ENCODE measurements around the gene MOGAT2.
"Not testable (repeated sequence)": the region's sequence is repeated elsewhere in the genome, so short reads cannot be mapped to it uniquely, and the experiment has no call there.

The MOGAT2 gene

DNA sequence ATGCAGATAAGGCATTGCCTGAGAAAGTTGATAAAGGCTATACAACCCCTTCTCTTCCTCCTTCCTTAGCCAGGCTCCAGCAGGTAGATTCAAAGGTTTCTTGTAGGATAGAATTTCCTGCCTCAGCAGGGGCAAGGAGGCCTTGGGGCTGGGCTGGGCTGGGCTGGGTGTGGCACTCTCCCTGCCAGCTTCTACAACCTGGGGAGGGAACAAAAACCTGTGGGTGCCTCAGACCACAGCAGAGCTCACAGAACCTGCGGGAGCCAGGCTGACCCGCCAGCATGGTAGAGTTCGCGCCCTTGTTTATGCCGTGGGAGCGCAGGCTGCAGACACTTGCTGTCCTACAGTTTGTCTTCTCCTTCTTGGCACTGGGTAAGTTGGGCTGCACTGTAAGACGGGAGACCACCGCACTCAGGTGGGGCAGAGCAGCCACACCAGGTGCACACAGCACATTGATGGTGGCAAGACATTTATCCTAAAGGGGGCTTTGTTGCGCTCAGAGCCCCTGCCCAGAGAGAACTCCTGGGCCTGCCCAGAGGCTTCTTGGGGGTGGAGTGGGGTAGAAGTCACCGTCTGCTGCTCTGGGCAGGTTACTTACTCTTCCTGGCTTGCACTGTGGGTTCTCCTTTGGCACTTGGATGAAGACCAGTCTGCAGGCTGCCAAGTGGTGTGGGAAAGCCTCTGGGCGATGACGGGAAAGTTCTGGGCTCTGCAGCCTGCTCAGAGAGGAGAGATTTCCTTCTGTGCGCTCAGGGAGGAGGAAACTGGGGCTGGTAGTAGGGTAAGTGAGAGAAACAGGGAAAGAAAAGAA is at the start of gene MOGAT2:
Gene MOGAT2 (plus strand): TSS at position 231 of the 811 bp plus-strand sequence. CDS start 51 bp downstream, at position 282.
- DNase-seq (ENCODE audit: low read depth, low spot score): no peak

GRCh38 chr11:75668451-75669297 is 49.0 kb upstream of the MOGAT2 start, which contains the start of gene MAP6:
MAP6 (minus strand) TSS chr11:75669038; CDS start chr11:75668369, 669 bp downstream.
- no peak for DNase-seq (ENCODE audit: low read depth, low spot score)

DNA sequence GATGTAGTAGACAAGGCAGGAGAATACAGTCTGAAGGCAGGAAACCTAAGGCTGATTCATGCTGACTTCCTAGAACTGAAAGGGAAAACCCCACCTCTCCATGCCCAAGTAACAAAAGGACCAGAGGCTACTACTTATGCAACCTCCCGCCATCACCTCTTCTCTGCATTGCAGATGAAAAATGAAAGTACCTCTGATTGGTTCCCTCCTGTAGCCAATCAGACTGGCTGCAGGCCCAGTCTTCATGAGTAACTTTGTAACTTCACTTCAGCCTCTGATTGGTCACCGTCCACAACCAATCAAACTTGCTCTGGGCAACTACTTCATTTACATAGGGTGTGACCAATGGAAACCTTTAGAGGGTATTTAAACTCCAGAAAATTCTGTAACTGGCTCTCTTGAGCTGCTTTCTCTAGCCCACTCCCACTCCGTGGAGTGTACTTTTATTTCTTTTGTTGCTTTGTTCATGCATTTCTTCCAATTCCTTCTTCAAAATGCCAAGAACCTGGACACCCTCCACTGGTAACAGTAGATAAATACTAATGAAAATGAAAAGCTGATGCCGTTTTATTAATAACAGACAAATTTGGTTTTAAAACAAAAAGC is 43.6 kb upstream of the MOGAT2 start:
- DNase-seq (ENCODE audit: low read depth, low spot score): no peak

DNA sequence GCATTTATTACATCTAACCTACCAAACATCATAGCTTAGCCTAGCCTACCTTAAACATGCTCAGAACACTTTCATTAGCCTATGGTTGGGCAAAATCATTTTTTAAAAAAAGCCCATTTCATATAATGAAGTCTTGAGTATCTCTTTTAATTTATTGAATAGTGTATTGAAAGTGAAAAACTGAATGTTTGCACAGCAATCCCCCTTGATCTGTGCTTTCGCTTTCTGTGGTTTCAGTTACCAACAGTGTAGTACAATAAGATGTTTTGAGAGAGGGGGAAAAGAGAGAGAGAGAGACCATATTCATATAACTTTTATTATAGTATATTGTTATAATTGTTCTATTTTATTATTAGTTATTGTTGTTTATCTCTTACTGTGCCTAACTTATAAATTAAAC is 40.4 kb upstream of the MOGAT2 start:
- no peak for DNase-seq (ENCODE audit: low read depth, low spot score)

GRCh38 chr11:75677909-75678308 is 39.7 kb upstream of the MOGAT2 start:
- DNase-seq (ENCODE audit: low read depth, low spot score): no peak

DNA sequence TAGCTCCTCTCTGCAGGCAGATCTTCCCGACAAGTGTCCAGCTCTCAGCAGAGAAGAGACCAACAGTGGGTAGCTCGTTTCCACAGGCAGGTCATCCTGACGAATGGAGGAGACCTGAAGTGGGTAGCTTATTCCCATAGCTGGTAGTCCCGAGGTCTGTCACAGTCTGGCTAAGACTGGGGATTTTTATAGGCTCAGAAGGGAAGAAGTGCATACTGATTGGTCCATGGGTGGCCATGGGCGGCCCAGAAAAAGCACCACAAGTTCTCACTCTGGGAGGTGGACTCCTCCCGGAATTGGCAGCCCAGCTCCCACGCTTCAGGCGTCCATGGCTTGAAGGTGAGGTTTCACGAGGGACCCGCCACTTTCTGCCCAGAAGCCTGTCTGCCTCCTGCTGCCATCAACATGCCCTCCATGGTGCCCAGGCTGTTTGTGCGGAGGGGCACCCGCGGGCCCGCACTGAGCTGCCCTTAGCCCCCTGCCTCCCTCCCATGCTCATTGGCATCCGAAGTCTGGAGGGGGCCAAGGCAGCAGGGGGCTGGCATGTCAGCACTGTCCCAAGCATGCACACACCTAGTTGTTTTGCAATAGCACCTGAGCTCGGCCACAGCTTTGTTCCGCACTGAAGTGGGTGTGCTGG is 38.9 kb upstream of the MOGAT2 start:
- DNase-seq (ENCODE audit: low read depth, low spot score): no peak

DNA sequence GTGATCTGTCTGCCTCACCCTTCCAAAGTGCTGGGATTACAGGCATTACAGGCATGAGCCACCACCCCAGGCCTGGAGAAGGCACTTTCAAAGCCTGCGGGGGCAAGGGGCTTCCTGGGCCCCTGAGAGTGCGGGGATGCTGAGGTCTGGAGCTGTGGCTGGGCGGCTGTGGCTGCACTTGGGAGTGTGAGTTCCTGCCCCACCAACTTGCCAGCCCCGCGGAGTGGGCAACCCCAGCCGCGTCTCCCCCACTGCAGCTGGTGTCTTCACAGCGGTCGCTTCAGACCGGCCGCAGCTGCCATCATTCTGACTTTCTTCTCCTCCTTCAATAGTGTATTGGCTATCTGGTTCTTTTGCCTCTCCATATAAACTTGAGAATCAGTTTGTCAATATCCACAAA is 38.1 kb upstream of the MOGAT2 start:
- no peak for DNase-seq (ENCODE audit: low read depth, low spot score)

DNA sequence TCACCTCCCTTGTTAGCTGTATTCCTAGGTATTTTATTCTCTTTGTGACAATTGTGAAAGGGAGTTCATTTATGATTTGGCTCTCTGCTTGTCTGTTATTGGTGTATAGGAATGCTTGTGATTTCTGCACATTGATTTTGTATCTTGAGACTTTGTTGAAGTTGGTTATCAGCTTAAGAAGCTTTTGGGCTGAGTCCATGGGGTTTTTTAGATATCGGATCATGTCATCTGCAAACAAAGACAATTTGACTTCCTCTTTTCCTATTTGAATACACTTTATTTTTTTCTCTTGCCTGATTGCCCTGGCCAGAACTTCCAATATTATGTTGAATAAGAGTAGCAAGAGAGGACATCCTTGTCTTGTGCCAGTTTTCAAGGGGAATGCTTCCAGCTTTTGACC is 33.8 kb upstream of the MOGAT2 start:
- DNase-seq (ENCODE audit: low read depth, low spot score): not testable (repeated sequence)

GRCh38 chr11:75689863-75690609 is 27.6 kb upstream of the MOGAT2 start:
- DNase-seq (ENCODE audit: low read depth, low spot score): no peak

DNA sequence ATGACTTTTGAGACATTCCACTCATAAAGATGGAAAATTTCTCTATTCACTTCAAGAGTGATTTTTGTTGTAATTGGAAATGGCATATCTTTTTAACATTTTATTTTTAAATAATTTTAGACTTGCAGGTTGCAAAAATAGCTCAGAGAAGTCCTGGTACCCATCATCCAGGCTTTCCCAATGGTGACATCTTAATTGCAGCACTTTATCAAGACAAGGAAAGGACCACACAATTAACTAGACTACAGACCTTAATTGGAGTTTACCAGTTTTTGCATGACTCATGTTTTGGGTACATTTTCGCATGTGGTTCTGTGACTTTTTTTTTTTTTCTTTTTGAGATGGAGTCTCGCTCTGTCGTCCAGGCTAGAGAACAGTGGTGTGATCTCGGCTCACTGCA is 25.8 kb upstream of the MOGAT2 start:
- no peak for DNase-seq (ENCODE audit: low read depth, low spot score)

GRCh38 chr11:75697906-75698581 is 19.6 kb upstream of the MOGAT2 start:
- no peak for DNase-seq (ENCODE audit: low read depth, low spot score)

GRCh38 chr11:75700940-75701339 is 16.7 kb upstream of the MOGAT2 start:
- no peak for DNase-seq (ENCODE audit: low read depth, low spot score)

DNA sequence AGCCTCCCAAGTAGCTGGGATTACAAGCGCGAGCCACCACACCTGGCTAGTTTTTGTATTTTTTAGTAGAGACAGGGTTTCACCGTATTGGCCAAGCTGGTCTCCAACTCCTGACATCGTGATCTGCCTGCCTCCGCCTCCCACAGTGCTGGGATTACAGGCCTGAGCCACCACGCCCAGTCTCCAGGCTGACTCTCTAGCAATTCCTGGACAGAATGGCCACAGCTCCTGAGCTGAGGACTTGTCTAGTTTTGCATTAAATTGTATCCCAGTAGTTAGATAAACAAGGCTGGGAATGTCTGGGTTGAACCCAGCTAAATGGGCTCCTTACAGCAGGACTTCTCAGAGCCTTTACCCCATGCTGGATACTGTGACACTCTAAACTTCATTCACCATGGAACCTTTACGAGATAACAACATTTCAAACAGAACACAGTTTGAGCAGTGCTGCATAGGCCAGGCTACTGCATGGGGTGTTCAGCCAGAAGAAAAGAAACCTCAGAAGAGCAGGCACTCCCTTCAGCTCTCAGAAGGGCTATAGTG is 13.9 kb upstream of the MOGAT2 start:
- DNase-seq (ENCODE audit: low read depth, low spot score): no peak

DNA sequence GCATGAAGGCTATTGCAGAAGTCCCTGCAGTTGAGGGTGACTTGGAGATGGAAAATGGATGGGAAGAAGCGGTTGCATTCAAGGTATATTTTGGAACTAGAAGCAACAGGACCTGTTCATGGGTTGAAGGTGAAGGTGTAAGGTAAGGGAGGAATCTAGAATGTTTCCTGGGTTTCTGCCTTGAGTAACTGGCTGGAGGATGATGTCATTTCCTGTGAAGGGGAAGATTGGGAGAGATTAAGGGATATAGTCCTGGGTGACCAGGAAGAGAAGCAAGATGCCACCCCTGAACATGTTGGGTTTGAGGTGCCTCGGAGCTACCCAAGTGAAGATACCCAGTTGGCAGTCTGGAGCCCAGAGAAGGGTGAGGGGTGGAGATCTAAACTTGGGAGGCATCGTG is 12.1 kb upstream of the MOGAT2 start:
- no peak for DNase-seq (ENCODE audit: low read depth, low spot score)

DNA sequence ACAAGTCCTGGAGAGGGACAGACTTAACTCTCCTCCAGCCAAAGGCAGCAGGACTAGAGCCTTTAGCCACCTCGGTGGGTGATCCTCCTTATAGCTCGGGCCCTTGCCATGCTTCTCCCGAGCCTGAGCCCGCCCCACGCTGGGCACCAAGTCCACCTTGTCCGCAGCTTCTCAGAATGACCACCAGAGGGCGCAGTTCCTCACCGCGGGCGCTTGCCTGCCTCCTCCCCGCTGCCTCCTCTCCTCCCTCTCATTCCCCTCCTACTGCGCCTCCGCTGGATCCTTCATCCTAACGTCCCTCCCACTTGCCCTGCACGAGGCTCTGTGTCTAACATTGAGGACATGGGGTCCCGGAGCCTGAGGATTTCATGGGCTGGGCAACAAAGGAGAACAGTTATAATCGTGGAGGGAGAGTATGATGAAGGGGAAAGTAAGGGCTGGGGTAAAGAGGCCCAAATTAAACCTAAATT is 11.3 kb upstream of the MOGAT2 start:
- peak; percentile 44 for DNase-seq (ENCODE audit: low read depth, low spot score)

- DNase-seq (ENCODE audit: low read depth, low spot score): no peak
Observed at GRCh38 chr11:75714211-75714610, 3.4 kb upstream of the MOGAT2 start.

GRCh38 chr11:75715688-75716087 is 1.9 kb upstream of the MOGAT2 start:
- no peak for DNase-seq (ENCODE audit: low read depth, low spot score)

- DNase-seq (ENCODE audit: low read depth, low spot score): no peak
Observed at GRCh38 chr11:75716659-75717058, 979 bp upstream of the MOGAT2 start.

DNA sequence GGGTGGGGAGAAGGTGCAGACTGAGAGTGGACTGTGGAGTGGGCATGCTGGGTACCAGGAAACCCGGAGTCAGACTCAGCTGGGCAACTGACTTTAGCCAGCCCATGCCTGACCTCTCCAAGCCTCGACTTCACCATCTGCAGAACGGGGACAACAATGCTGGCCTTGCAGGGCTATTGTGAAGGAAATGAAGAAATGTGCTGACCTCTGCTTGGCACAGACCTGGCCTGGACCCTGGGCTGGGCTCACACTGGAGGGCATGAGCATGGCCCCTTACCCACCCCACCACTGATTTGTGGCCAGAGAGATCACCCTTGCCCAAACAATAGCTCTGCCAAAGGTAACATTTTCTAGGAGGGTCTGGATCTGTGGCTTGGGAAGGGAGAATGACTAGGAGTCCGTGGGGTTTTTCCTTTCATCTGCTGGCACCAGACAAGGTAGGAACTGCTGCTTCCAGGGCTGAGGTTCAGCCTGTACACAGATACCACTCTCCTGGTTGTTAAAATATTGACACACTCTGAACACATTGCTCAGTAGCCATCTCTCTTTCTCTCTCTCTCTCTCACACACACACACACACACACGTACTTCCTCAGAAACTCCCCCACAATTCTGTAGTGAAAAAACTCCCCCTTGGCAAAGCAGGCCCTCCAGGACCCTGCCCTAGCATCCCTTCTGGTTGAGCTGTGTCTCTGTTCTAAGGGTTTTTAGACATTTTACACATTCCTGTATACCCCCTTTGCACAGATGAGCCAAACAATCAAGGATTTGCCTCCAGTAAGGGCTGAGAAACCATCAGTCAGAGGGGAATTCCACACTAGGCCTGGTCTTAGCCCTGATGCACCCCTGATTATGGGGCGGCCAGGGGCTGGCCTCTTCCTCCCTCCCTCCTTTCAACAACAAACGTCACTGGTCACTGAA is 1.0 kb downstream of the MOGAT2 start:
- DNase-seq (ENCODE audit: low read depth, low spot score): no peak

Data from activated naive CD8-positive, alpha-beta T cell treated with anti-CD3 and anti-CD28 coated beads, Interleukin-2, amount 50 U/mL, for 16 hours (primary cell).